Activated CD8-positive, alpha-beta memory T cell treated with anti-CD3 and anti-CD28 coated beads, Interleukin-2, amount 50 U/mL, for 1 hour (primary cell): Measurements from ENCODE around the gene RTN3.
"Not testable (repeated sequence)": the region's sequence is repeated elsewhere in the genome, so short reads cannot be mapped to it uniquely, and the experiment has no call there.

Experiments used
- DNase-seq: peaks from one replicate; pipeline ENCODE4 v3.0.0-alpha.2; 2020; ENCODE audit errors: extremely low read depth

Gene RTN3

GRCh38 chr11:63682066-63683021 lies 1.0 kb downstream of the RTN3 start:
- no peak for DNase-seq

- DNase-seq, result no peak
Measured at GRCh38 chr11:63683133-63683991, 2.1 kb downstream of the RTN3 start.

GRCh38 chr11:63685158-63685721 lies 3.9 kb downstream of the RTN3 start:
- DNase-seq, result not testable (repeated sequence)

GRCh38 chr11:63686926-63687325 lies 5.6 kb downstream of the RTN3 start:
- DNase-seq, result no peak

GRCh38 chr11:63687845-63688244 lies 6.5 kb downstream of the RTN3 start:
- no peak for DNase-seq

- DNase-seq, result no peak
Measured at GRCh38 chr11:63694596-63694995, 13.3 kb downstream of the RTN3 start.

GRCh38 chr11:63698976-63699733 lies 17.9 kb downstream of the RTN3 start:
- DNase-seq, result no peak

- no peak for DNase-seq
Measured at GRCh38 chr11:63699896-63700295, 18.6 kb downstream of the RTN3 start.

- DNase-seq, result no peak
Measured at GRCh38 chr11:63705526-63705925, 24.2 kb downstream of the RTN3 start.

- no peak for DNase-seq
Measured at GRCh38 chr11:63708764-63709163, 27.5 kb downstream of the RTN3 start.

- DNase-seq, result no peak
Measured at GRCh38 chr11:63709336-63709884, 28.1 kb downstream of the RTN3 start.

GRCh38 chr11:63710476-63711217 lies 29.3 kb downstream of the RTN3 start:
- DNase-seq, result no peak

- no peak for DNase-seq
Measured at GRCh38 chr11:63711838-63712237, 30.5 kb downstream of the RTN3 start.

GRCh38 chr11:63713766-63714165 lies 32.5 kb downstream of the RTN3 start:
- no peak for DNase-seq

GRCh38 chr11:63716046-63716445 lies 34.7 kb downstream of the RTN3 start:
- DNase-seq, result no peak

- no peak for DNase-seq
Measured at GRCh38 chr11:63719001-63719400, 37.7 kb downstream of the RTN3 start.

- DNase-seq, result no peak
Measured at GRCh38 chr11:63719987-63720386, 38.7 kb downstream of the RTN3 start.

GRCh38 chr11:63720611-63721010 lies 39.3 kb downstream of the RTN3 start:
- no peak for DNase-seq

- no peak for DNase-seq
Measured at GRCh38 chr11:63729326-63729725, 48.0 kb downstream of the RTN3 start.

GRCh38 chr11:63736864-63737263 lies 55.6 kb downstream of the RTN3 start:
- DNase-seq, result no peak

GRCh38 chr11:63737718-63738117 lies 56.4 kb downstream of the RTN3 start:
- DNase-seq, result no peak
